ENCODE measurements around the gene ZNF217.
"Not testable (repeated sequence)": the region's sequence is repeated elsewhere in the genome, so short reads cannot be mapped to it uniquely, and the experiment has no call there.

Gene ZNF217

DNA sequence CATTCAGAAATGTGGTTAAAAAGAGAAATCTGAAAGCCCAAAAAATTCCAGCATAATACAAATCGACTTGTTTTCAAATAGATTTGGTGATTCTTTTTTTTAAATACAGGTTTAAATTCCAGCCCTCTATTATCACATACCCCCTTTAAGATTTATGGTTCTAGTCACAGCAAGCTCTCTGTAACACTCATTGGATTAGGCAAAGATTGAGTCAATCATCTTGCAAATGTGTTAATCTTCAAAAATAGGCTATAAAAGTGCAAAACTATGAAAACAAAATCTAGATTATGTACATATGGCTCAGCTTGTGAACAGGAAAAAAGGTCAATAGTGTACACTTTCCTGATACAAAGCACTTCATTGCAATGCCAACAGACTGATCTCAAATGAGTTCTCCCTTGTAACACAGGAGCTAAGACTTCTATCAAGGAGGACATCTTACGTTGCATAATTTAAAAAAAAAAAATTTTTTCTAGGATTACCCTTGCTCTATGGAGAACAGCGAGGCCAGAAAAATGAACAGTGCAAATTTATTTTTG is 26.2 kb downstream of the ZNF217 start:
- H3K9ac ChIP-seq (ENCODE audit: low read depth, low read length) = no peak overlapping the region

DNA sequence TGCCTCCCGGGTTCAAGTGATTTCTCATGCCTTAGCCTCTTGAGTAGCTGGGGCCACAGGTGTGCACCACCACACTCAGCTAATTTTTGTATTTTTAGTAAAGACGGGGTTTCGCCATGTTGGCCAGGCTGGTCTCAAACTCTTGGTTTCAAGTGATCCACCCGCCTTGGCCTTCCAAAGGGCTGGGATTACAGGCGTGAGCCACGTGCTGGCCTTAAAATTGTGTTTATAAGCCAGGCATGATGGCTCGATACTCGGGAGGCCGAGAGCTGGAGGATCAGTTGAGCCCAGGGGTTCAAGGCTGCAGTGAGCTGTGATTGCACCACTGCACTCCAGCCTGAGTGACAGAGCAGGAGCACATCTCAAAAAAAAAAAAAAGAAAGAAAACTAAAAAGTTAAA is 27.0 kb downstream of the ZNF217 start:
- H3K27me3 ChIP-seq (ENCODE audit: control insufficient read depth, insufficient read depth, low read length); H3K4me2 ChIP-seq (ENCODE audit: low read length); H3K4me3 ChIP-seq (ENCODE audit: low read length); H3K9ac ChIP-seq (ENCODE audit: low read depth, low read length); H3K9me3 ChIP-seq (replicated peaks; ENCODE audit: low read length); H3K4me1 ChIP-seq (ENCODE audit: control insufficient read depth, insufficient read depth, low read length): not testable (repeated sequence)
- peaks cover 55% of the 10 kb centered on the region for H3K36me3 ChIP-seq (ENCODE audit: insufficient read depth, low read length)

More for the DNA sequence above, 26.2 kb downstream of the ZNF217 start:
- no peaks in the 10 kb centered on the region for H3K27me3 ChIP-seq (ENCODE audit: control insufficient read depth, insufficient read depth, low read length)
- no peaks in the 10 kb centered on the region for H3K4me1 ChIP-seq (ENCODE audit: control insufficient read depth, insufficient read depth, low read length)
- no peak overlapping the region for H3K4me2 ChIP-seq (ENCODE audit: low read length)
- H3K36me3 ChIP-seq (ENCODE audit: insufficient read depth, low read length) = peaks cover 63% of the 10 kb centered on the region
- no peaks in the 10 kb centered on the region for H3K9me3 ChIP-seq (replicated peaks; ENCODE audit: low read length)
- H3K4me3 ChIP-seq (ENCODE audit: low read length) = no peak overlapping the region

DNA sequence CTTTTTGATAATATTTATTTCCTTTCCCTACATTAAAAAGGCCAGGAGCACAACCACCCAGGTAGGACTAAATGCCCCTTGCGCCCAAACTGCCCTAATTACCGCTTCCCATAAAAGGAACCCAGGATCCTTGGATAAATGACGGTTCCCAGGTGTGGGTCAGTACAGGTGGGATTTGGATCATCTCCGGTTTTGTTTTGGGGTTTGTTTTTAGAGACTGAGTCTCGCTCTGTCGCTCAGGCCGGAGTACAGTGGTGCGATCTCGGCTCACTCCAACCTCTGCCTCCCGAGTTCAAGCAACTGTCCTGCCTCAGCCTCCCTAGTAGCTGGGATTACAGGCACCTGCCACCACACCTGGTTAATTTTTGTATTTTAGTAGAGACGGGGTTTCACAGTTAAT is 28.4 kb downstream of the ZNF217 start:
- Histone ChIP-seq H3K4me2 (ENCODE audit: low read length) (no peak overlapping the region), H3K36me3 (ENCODE audit: insufficient read depth, low read length) (peaks cover 41% of the 10 kb centered on the region), H3K4me3 (ENCODE audit: low read length) (no peak overlapping the region), H3K27me3 (ENCODE audit: control insufficient read depth, insufficient read depth, low read length) (no peaks in the 10 kb centered on the region), H3K4me1 (ENCODE audit: control insufficient read depth, insufficient read depth, low read length) (no peaks in the 10 kb centered on the region), H3K9me3 (replicated peaks; ENCODE audit: low read length) (no peaks in the 10 kb centered on the region), H3K9ac (ENCODE audit: low read depth, low read length) (no peak overlapping the region)

DNA sequence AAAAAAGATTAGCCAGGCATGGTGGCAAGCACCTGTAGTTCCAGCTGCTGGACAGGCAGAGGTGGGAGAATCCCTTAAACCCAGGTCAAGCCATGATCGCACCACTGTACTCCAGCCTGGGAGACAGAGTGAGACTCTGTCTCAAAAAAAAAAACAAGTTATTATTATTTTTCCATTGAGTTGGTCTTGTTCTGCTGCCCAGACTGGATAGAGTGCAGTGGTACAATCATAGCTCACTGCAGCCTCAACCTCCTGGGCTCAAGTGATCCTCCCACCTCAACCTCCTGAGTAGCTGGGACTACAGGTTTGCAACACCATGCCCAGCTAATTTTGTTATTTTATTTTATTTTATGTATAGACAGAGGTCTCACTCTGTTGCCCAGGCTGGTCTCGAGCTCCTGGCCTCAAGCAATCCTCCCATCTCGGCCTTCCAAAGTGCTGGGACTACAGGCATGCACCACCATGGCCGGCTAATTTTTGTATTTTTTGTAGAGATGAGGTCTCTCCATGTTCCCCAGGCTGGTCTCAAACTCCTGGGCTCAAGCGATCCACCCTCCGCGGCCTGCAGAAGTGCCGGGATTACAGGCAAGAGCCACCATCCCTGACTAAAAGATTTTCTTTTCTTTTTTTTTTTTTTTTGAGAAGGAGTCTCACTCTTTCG is 31.4 kb downstream of the ZNF217 start:
- not testable (repeated sequence) for H3K4me1 ChIP-seq (ENCODE audit: control insufficient read depth, insufficient read depth, low read length)

DNA sequence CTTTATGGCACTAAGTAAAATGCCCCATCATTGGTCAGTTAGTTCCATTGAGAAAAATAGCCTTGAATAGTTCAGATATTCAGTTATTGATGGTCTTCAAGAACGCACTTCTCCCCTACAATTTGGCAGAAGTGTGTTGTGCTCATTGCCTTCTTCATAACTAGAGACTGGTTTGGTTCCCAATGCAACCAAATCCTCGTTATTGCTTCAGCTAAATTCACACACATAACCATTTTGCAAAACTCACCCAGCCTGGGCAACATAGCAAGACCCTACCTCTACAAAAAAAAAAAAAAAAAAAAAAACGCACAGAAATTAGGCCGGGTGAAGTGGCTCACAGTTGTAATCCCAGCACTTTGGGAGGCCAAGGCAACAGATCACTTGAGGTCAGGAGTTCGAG is 32.1 kb downstream of the ZNF217 start:
- no peaks in the 10 kb centered on the region for H3K9me3 ChIP-seq (replicated peaks; ENCODE audit: low read length)
- H3K27me3 ChIP-seq (ENCODE audit: control insufficient read depth, insufficient read depth, low read length) = no peaks in the 10 kb centered on the region
- H3K36me3 ChIP-seq (ENCODE audit: insufficient read depth, low read length) = peaks cover 11% of the 10 kb centered on the region
- no peak overlapping the region for H3K9ac ChIP-seq (ENCODE audit: low read depth, low read length)
- H3K4me2 ChIP-seq (ENCODE audit: low read length) = no peak overlapping the region
- no peak overlapping the region for H3K4me3 ChIP-seq (ENCODE audit: low read length)
- H3K4me1 ChIP-seq (ENCODE audit: control insufficient read depth, insufficient read depth, low read length) = no peaks in the 10 kb centered on the region

More for the DNA sequence above, 31.4 kb downstream of the ZNF217 start:
- not testable (repeated sequence) for H3K9me3 ChIP-seq (replicated peaks; ENCODE audit: low read length); H3K4me2 ChIP-seq (ENCODE audit: low read length); H3K27me3 ChIP-seq (ENCODE audit: control insufficient read depth, insufficient read depth, low read length); H3K4me3 ChIP-seq (ENCODE audit: low read length); H3K9ac ChIP-seq (ENCODE audit: low read depth, low read length)
- peaks cover 18% of the 10 kb centered on the region for H3K36me3 ChIP-seq (ENCODE audit: insufficient read depth, low read length)

DNA sequence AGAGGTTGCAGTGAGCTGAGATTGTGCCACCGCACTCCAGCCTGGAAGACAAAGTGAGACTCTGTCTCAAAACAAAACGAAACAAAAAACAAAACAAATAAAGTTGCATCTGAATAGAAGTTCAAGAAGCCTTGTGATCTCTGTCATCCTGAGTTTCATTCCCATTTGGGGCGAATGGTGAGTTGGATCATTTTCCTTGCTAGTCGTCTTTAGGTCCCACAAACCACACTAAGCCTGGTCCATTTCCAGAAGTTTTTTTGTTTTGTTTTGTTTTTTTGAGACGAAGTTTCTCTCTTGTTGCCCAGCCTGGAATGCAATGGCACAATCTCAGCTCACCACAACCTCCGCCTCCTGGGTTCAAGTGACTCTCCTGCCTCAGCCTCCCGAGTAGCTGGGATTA is 33.8 kb downstream of the ZNF217 start:
- no peaks in the 10 kb centered on the region for H3K9me3 ChIP-seq (replicated peaks; ENCODE audit: low read length)
- no peaks in the 10 kb centered on the region for H3K4me1 ChIP-seq (ENCODE audit: control insufficient read depth, insufficient read depth, low read length)
- no peak overlapping the region for H3K4me3 ChIP-seq (ENCODE audit: low read length)
- no peaks in the 10 kb centered on the region for H3K27me3 ChIP-seq (ENCODE audit: control insufficient read depth, insufficient read depth, low read length)
- no peaks in the 10 kb centered on the region for H3K36me3 ChIP-seq (ENCODE audit: insufficient read depth, low read length)
- no peak overlapping the region for H3K4me2 ChIP-seq (ENCODE audit: low read length)
- H3K9ac ChIP-seq (ENCODE audit: low read depth, low read length) = no peak overlapping the region

DNA sequence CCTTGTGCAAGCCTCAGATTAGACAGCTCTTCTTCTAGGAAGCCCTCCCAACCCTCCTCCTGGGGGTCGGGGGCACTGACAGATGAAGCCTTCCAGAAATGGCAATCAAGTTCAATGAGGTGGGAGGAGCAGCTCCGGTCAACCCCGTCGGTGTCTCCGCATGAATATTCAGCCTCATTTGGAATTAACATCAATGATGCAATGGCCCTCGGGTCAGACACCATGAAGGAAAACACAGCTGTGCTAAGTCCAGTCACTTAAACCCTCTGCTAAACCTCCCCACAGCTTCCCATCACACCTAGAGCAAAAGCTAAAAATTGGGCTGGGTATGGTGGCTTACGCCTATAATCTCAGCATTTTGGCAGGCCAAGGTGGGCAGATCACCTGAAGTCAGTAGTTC is 36.5 kb downstream of the ZNF217 start:
- Histone ChIP-seq H3K9ac (ENCODE audit: low read depth, low read length) (no peak overlapping the region), H3K27me3 (ENCODE audit: control insufficient read depth, insufficient read depth, low read length) (no peaks in the 10 kb centered on the region), H3K4me2 (ENCODE audit: low read length) (no peak overlapping the region), H3K36me3 (ENCODE audit: insufficient read depth, low read length) (no peaks in the 10 kb centered on the region), H3K4me1 (ENCODE audit: control insufficient read depth, insufficient read depth, low read length) (no peaks in the 10 kb centered on the region), H3K4me3 (ENCODE audit: low read length) (no peak overlapping the region), H3K9me3 (replicated peaks; ENCODE audit: low read length) (no peaks in the 10 kb centered on the region)

DNA sequence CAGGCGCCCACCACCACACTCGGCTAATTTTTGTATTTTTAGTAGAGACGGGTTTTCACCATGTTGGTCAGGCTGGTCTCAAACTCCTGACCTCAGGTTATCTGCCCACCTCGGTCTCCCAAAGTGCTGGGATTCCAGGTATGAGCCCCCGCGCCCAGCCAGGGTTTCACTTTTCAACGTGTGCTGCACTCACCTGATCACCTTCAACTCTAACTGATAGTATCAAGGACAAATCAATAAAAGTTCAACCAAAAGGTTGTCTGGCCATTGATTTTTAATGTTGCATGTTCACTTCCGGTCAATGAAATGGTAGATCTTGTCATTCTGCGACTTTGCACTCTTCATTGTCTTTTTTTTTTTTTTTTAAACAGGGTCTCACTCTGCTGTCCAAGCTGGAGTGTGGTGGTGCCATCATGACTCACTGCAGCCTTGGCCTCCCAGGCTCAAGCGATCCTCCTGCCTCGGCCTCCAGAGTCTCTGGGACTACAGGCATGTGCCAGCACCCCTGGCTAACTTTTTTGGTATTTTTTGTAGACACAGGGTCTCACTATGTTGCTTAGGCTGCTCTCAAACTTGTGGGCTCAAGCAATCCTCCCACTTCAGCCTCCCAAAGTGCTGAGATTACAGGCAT is 37.3 kb downstream of the ZNF217 start:
- Histone ChIP-seq H3K9me3 (replicated peaks; ENCODE audit: low read length) (no peaks in the 10 kb centered on the region), H3K4me1 (ENCODE audit: control insufficient read depth, insufficient read depth, low read length) (no peaks in the 10 kb centered on the region), H3K4me2 (ENCODE audit: low read length) (no peak overlapping the region), H3K4me3 (ENCODE audit: low read length) (no peak overlapping the region), H3K36me3 (ENCODE audit: insufficient read depth, low read length) (no peaks in the 10 kb centered on the region), H3K9ac (ENCODE audit: low read depth, low read length) (no peak overlapping the region), H3K27me3 (ENCODE audit: control insufficient read depth, insufficient read depth, low read length) (no peaks in the 10 kb centered on the region)

DNA sequence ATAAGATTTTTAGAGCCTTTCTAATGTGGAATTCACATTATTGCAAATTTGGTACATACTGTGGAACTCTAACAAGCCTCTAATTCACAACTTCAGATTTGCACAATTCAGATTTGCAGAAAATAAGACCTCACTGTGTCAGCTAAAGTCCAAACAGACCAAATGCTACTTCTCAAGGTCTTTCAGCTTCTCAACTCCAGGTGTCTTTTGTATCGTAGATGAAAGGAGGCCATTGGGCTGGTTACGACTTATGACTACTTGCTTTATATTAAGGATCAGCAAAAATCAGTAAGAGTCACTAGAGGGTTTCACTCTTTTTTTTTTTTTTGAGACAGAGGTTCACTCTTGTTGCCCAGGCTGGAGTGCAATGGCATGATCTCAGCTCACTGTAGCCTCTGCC is 37.8 kb downstream of the ZNF217 start:
- H3K9ac ChIP-seq (ENCODE audit: low read depth, low read length) = no peak overlapping the region
- no peak overlapping the region for H3K4me2 ChIP-seq (ENCODE audit: low read length)
- no peak overlapping the region for H3K4me3 ChIP-seq (ENCODE audit: low read length)
- no peaks in the 10 kb centered on the region for H3K9me3 ChIP-seq (replicated peaks; ENCODE audit: low read length)
- H3K27me3 ChIP-seq (ENCODE audit: control insufficient read depth, insufficient read depth, low read length) = no peaks in the 10 kb centered on the region
- H3K4me1 ChIP-seq (ENCODE audit: control insufficient read depth, insufficient read depth, low read length) = no peaks in the 10 kb centered on the region
- no peaks in the 10 kb centered on the region for H3K36me3 ChIP-seq (ENCODE audit: insufficient read depth, low read length)

DNA sequence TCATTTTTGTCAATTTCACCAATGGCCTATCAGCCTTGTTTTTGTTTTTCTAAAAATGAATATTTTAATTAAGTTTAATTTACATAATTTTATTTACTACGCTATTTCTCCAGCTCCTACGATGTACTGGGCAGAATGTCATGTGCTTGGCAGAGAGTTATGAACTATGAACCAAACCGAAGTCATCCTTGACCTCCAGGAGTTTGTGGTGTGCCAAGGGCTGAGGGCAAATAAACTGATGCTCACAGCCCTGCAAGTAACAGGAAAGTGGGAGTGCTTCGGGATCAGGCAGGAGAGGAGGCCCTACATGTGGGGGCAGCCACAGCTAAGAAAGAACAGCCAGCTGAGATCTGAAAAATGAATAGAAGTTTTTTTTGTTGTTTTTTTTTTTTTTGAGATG is 38.6 kb downstream of the ZNF217 start:
- no peak overlapping the region for H3K4me3 ChIP-seq (ENCODE audit: low read length)
- H3K4me1 ChIP-seq (ENCODE audit: control insufficient read depth, insufficient read depth, low read length) = no peaks in the 10 kb centered on the region
- no peaks in the 10 kb centered on the region for H3K36me3 ChIP-seq (ENCODE audit: insufficient read depth, low read length)
- no peak overlapping the region for H3K4me2 ChIP-seq (ENCODE audit: low read length)
- no peaks in the 10 kb centered on the region for H3K9me3 ChIP-seq (replicated peaks; ENCODE audit: low read length)
- no peak overlapping the region for H3K9ac ChIP-seq (ENCODE audit: low read depth, low read length)
- no peaks in the 10 kb centered on the region for H3K27me3 ChIP-seq (ENCODE audit: control insufficient read depth, insufficient read depth, low read length)

DNA sequence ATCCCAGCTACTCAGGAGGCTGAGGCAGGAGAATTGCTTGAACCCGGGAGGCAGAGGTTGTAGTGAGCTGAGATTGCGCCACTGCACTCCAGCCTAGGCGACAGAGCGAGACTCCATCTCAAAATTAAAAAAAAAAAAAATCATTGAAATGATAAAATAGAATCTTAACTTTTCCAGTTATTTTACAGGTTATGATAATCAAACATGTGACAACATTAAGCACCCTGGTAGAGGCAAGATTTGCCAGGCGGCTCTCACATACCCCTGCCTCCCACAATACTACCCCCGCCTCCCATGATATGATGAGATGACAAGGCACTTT is 41.1 kb downstream of the ZNF217 start:
- not testable (repeated sequence) for H3K36me3 ChIP-seq (ENCODE audit: insufficient read depth, low read length); H3K9me3 ChIP-seq (replicated peaks; ENCODE audit: low read length); H3K4me3 ChIP-seq (ENCODE audit: low read length); H3K27me3 ChIP-seq (ENCODE audit: control insufficient read depth, insufficient read depth, low read length); H3K4me2 ChIP-seq (ENCODE audit: low read length); H3K4me1 ChIP-seq (ENCODE audit: control insufficient read depth, insufficient read depth, low read length); H3K9ac ChIP-seq (ENCODE audit: low read depth, low read length)

Measured in skeletal muscle satellite cell (primary cell).